IMR-90 (cell line): ENCODE measurements around the gene SPINK4. TPM values are rescaled to one million over a fixed set of nuclear protein-coding genes. Genes with fewer than 3 reads are reported as not detected.

ENCODE experiments used
- ATAC-seq: fragments of 200-7000 bp; cut with Tn5 transposase; 2 replicates; pipeline ENCODE4 v1.9.1; 2020; ENCODE audit warnings: low read depth, mild to moderate bottlenecking, moderate library complexity
- BruUV-seq: library from RNA; stranded (reverse); fragments of 400-500 nt; replicated peaks from 2 replicates; lab custom pipeline; 2021; lab: Mats Ljungman, UMichigan
- CTCF ChIA-PET: fragments of 300-600 bp; formaldehyde crosslinking; extraction: SDS; loops from one replicate; lab custom pipeline; 2021; ENCODE audit warnings: antibody characterized with exemption; lab: Yijun Ruan, JAX
- POLR2A ChIA-PET: fragments of 300-600 bp; sonication (Branson Sonifier 250); formaldehyde crosslinking; loops from one replicate; lab custom pipeline; 2022; ENCODE audit warnings: antibody characterized with exemption; ENCODE audit not compliant: unreplicated experiment; lab: Charles Lee
- DNase-seq: peaks from one replicate; pipeline ENCODE4 v3.0.0; 2013
- H2AFZ ChIP-seq: replicated peaks from 2 replicates; pipeline ENCODE3; 2013; ENCODE audit warnings: low read length, mild to moderate bottlenecking; ENCODE audit not compliant: poor library complexity
- H2AK5ac ChIP-seq: 2 replicates; pipeline ENCODE4 v1.6.1; 2013; ENCODE audit warnings: low read depth, low read length, inconsistent platforms
- H2AK9ac ChIP-seq: replicated peaks from 2 replicates; pipeline ENCODE3; 2013; ENCODE audit warnings: mild to moderate bottlenecking, low read depth, low read length, moderate library complexity; ENCODE audit not compliant: poor library complexity
- H2BK120ac ChIP-seq: 2 replicates; pipeline ENCODE4 v1.6.1; 2013; ENCODE audit warnings: low read depth, low read length, inconsistent platforms
- H2BK15ac ChIP-seq: 3 replicates; pipeline ENCODE4 v1.6.1; 2013; ENCODE audit warnings: low read depth, low read length, inconsistent platforms
- H2BK20ac ChIP-seq: 2 replicates; pipeline ENCODE4 v1.6.1; 2013; ENCODE audit warnings: low read depth, mild to moderate bottlenecking, inconsistent platforms, low read length, moderate library complexity
- H2BK5ac ChIP-seq: 2 replicates; pipeline ENCODE4 v1.6.1; 2013; ENCODE audit warnings: mild to moderate bottlenecking, low read depth, low read length, inconsistent platforms; ENCODE audit not compliant: poor library complexity, severe bottlenecking
- H3K14ac ChIP-seq: replicated peaks from 2 replicates; pipeline ENCODE4 v1.6.1; 2013; ENCODE audit warnings: low read depth, low read length, inconsistent platforms
- H3K18ac ChIP-seq: 2 replicates; pipeline ENCODE4 v1.6.1; 2013; ENCODE audit warnings: low read depth, low read length, control low read depth
- H3K23ac ChIP-seq: 2 replicates; pipeline ENCODE4 v1.6.1; 2013; ENCODE audit warnings: low read depth, low read length, inconsistent platforms
- H3K27ac ChIP-seq: 2 replicates; pipeline ENCODE4 v1.5.1; 2013; ENCODE audit warnings: mild to moderate bottlenecking, control low read depth, low read length; ENCODE audit not compliant: insufficient read depth
- H3K27me3 ChIP-seq: 2 replicates; pipeline ENCODE4 v1.6.1; 2013; ENCODE audit warnings: low read length; ENCODE audit not compliant: control insufficient read depth, insufficient read depth
- H3K36me3 ChIP-seq: 2 replicates; pipeline ENCODE4 v1.6.1; 2013; ENCODE audit warnings: low read length, mixed read lengths; ENCODE audit not compliant: control insufficient read depth, insufficient read depth
- H3K4ac ChIP-seq: 2 replicates; pipeline ENCODE4 v1.6.1; 2013; ENCODE audit warnings: low read depth, low read length, inconsistent platforms
- H3K4me1 ChIP-seq: 2 replicates; pipeline ENCODE4 v1.6.1; 2013; ENCODE audit warnings: low read length, mixed read lengths; ENCODE audit not compliant: control insufficient read depth, insufficient read depth
- H3K4me2 ChIP-seq: 2 replicates; pipeline ENCODE4 v1.6.1; 2013; ENCODE audit warnings: low read depth, mild to moderate bottlenecking, control low read depth, low read length, moderate library complexity
- H3K4me3 ChIP-seq: 2 replicates; pipeline ENCODE4 v1.5.1; 2013; ENCODE audit warnings: low read depth, mild to moderate bottlenecking, control low read depth, low read length, moderate library complexity; ENCODE audit not compliant: insufficient read depth
- H3K56ac ChIP-seq: 2 replicates; pipeline ENCODE4 v1.6.1; 2013; ENCODE audit warnings: low read length, inconsistent platforms; ENCODE audit not compliant: insufficient read depth; ENCODE audit errors: extremely low read depth
- H3K79me1 ChIP-seq, 2 experiments: 2 replicates each; pipeline ENCODE4 v1.6.1; 2013; ENCODE audit warnings: low read length in 2 of 2, inconsistent platforms in 1 of 2, low read depth in 1 of 2
- H3K9ac ChIP-seq: 2 replicates; pipeline ENCODE4 v1.6.1; 2013; ENCODE audit warnings: low read depth, low read length, control low read depth
- H3K9me1 ChIP-seq: 2 replicates; pipeline ENCODE4 v1.6.1; 2013; ENCODE audit warnings: low read length, inconsistent platforms; ENCODE audit not compliant: insufficient read depth
- H3K9me3 ChIP-seq: 2 replicates; pipeline ENCODE4 v1.6.1; 2013; ENCODE audit warnings: low read length; ENCODE audit not compliant: control insufficient read depth, insufficient read depth
- H4K20me1 ChIP-seq: 2 replicates; pipeline ENCODE4 v1.6.1; 2013; ENCODE audit warnings: low read length, inconsistent platforms; ENCODE audit not compliant: insufficient read depth
- H4K5ac ChIP-seq: 2 replicates; pipeline ENCODE4 v1.6.1; 2013; ENCODE audit warnings: mild to moderate bottlenecking, low read depth, low read length, control low read depth
- H4K8ac ChIP-seq, 2 experiments: 2 replicates each; pipeline ENCODE4 v1.6.1; 2013; ENCODE audit warnings: low read depth in 2 of 2, low read length in 2 of 2, control low read depth in 1 of 2, inconsistent platforms in 1 of 2
- H4K91ac ChIP-seq: 2 replicates; pipeline ENCODE4 v1.6.1; 2013; ENCODE audit warnings: low read depth, low read length, inconsistent platforms; ENCODE audit not compliant: insufficient read depth
- BHLHE40 ChIP-seq: fragments of 150-350 bp; IDR thresholded peaks from 2 replicates; pipeline ENCODE4 v1.6.1; 2016; ENCODE audit warnings: mild to moderate bottlenecking, low read depth, low read length
- CEBPB ChIP-seq: IDR thresholded peaks from 2 replicates; pipeline ENCODE4 v1.6.1; 2012; ENCODE audit warnings: low read depth, low read length, improper control_type of control experiment
- CHD1 ChIP-seq: IDR thresholded peaks from 2 replicates; pipeline ENCODE4 v1.6.1; 2012; ENCODE audit warnings: low read depth, low read length, improper control_type of control experiment
- CTCF ChIP-seq: conservative IDR thresholded peaks from 2 replicates; pipeline ENCODE4 v1.5.1; 2012; ENCODE audit warnings: mild to moderate bottlenecking, low read depth, low read length, improper control_type of control experiment
- ELK1 ChIP-seq: fragments of 150-350 bp; IDR thresholded peaks from 2 replicates; pipeline ENCODE4 v1.6.1; 2016; ENCODE audit warnings: low read depth, mild to moderate bottlenecking, low read length, moderate library complexity, borderline replicate concordance
- FOS ChIP-seq: fragments of 150-350 bp; IDR thresholded peaks from 2 replicates; pipeline ENCODE4 v1.6.1; 2016; ENCODE audit warnings: low read depth, low read length
- MAFK ChIP-seq: IDR thresholded peaks from 2 replicates; pipeline ENCODE4 v1.6.1; 2012; ENCODE audit warnings: low read depth, low read length, improper control_type of control experiment
- MAZ ChIP-seq: IDR thresholded peaks from 2 replicates; pipeline ENCODE4 v1.6.1; 2012; ENCODE audit warnings: low read depth, mild to moderate bottlenecking, low read length, improper control_type of control experiment, moderate library complexity, borderline replicate concordance
- MXI1 ChIP-seq: IDR thresholded peaks from 2 replicates; pipeline ENCODE4 v1.6.1; 2012; ENCODE audit warnings: low read depth, mild to moderate bottlenecking, low read length, moderate library complexity, borderline replicate concordance
- NFE2L2 ChIP-seq: fragments of 150-350 bp; IDR thresholded peaks from 2 replicates; pipeline ENCODE4 v1.6.1; 2016; ENCODE audit warnings: low read depth, mild to moderate bottlenecking, low read length
- POLR2A ChIP-seq: IDR thresholded peaks from 2 replicates; pipeline ENCODE4 v1.6.1; 2012; ENCODE audit warnings: mild to moderate bottlenecking, low read depth, low read length
- RAD21 ChIP-seq: IDR thresholded peaks from 2 replicates; pipeline ENCODE4 v1.6.1; 2012; ENCODE audit warnings: low read length, improper control_type of control experiment
- RCOR1 ChIP-seq: IDR thresholded peaks from 2 replicates; pipeline ENCODE4 v1.6.1; 2012; ENCODE audit warnings: mild to moderate bottlenecking, low read length, improper control_type of control experiment; ENCODE audit not compliant: insufficient replicate concordance
- RFX5 ChIP-seq: IDR thresholded peaks from 2 replicates; pipeline ENCODE4 v1.8.0; 2012; ENCODE audit warnings: low read depth, mild to moderate bottlenecking, low read length, moderate library complexity
- SMC3 ChIP-seq: fragments of 150-350 bp; IDR thresholded peaks from 2 replicates; pipeline ENCODE4 v1.6.1; 2016; ENCODE audit warnings: low read depth, mild to moderate bottlenecking, antibody characterized with exemption, low read length, moderate library complexity
- USF2 ChIP-seq: fragments of 150-350 bp; IDR thresholded peaks from 2 replicates; pipeline ENCODE4 v1.6.1; 2017; ENCODE audit warnings: mild to moderate bottlenecking, antibody characterized with exemption, low read length, low read depth
- WGBS, 2 experiments: methylation state at CpG; one replicate each; pipeline versions ENCODE4 v1.1.5 to v1.1.7; 2013; ENCODE audit warnings: missing lambda C conversion rate in 2 of 2; ENCODE audit not compliant: insufficient read length in 1 of 2; ENCODE audit errors: extremely low coverage in 2 of 2; 5-methylcytosine and 5-hydroxymethylcytosine counted together
- dilution Hi-C: fragments of 300-500 bp; cut with HindIII; formaldehyde crosslinking; loops from one replicate; pipeline ENCODE4 v1.14.3; 2018; ENCODE audit warnings: low sequenced_read_pairs; ENCODE audit not compliant: unreplicated experiment
- in situ Hi-C: fragments of 300-500 bp; cut with MboI; formaldehyde crosslinking; loops from 3 replicates; pipeline ENCODE4 v1.14.3; 2019; ENCODE audit warnings: low sequenced_read_pairs, inconsistent platforms, mixed read lengths
- intact Hi-C: fragments of 100-400 bp; cut with micrococcal nuclease; formaldehyde crosslinking; loops from 2 replicates; pipeline ENCODE4 v1.10.0; 2022
- polyA plus RNA-seq, 3 experiments: library from polyadenylated mRNA; depleted of rRNA; stranded (reverse); fragments of >200 nt; gene quantifications; 2 replicates each; pipeline ENCODE4 v1.2.3, GENCODE V29; 2012; ENCODE audit warnings: low replicate concordance in 1 of 3
- total RNA-seq: library from RNA; depleted of rRNA; stranded (reverse); fragments of >200 nt; gene quantifications from 2 replicates; pipeline ENCODE4 v1.2.3, GENCODE V29; 2012

SPINK4 gene
- total and polyA plus RNA-seq, 2 of the 4 experiments (the other 2 are of a cell fraction) = not detected

- Histone ChIP-seq H3K14ac (no peak overlapping the region), H4K8ac (no peak overlapping the region), H3K9ac (no peak overlapping the region), H3K27ac (no peak overlapping the region), H4K5ac (no peak overlapping the region), H2AFZ (no peak overlapping the region), H2AK9ac (no peak overlapping the region), H3K79me1 (no peaks in the 10 kb centered on the region), H3K4me3 (no peak overlapping the region), H2BK20ac (no peak overlapping the region), H2BK5ac (no peak overlapping the region), H2BK15ac (no peak overlapping the region), H2AK5ac (no peak overlapping the region), H2BK120ac (no peak overlapping the region), H3K18ac (no peak overlapping the region), H3K36me3 (no peaks in the 10 kb centered on the region), H3K56ac (no peak overlapping the region), H3K4me2 (no peak overlapping the region), H4K20me1 (no peaks in the 10 kb centered on the region), H3K23ac (no peak overlapping the region), H3K4ac (no peak overlapping the region), H3K4me1 (peaks cover 12% of the 10 kb centered on the region), H3K9me1 (peaks cover 3% of the 10 kb centered on the region), H3K27me3 (no peaks in the 10 kb centered on the region), H4K91ac (no peak overlapping the region), H3K9me3 (no peaks in the 10 kb centered on the region)
- intact Hi-C loops (no loop called here), dilution Hi-C loops (no loop called here), in situ Hi-C loops (loop anchor here (5.0 kb wide), 1 partner anchor 146 kb away; no protein-coding TSS in a partner anchor)
- TF ChIP-seq SMC3 (no peak), CTCF (no peak), FOS (no peak), MAZ (no peak), USF2 (no peak), RFX5 (no peak), ELK1 (no peak), RAD21 (no peak), POLR2A (no peak), MAFK (no peak), NFE2L2 (no peak), CHD1 (no peak), RCOR1 (no peak), MXI1 (no peak), CEBPB (no peak), BHLHE40 (no peak)
- POLR2A ChIA-PET = no interaction called here
- WGBS, 2 experiments = 68% methylated on average over 3 of the region's 4 CpGs; no CpG with 5 or more reads in 1 of the 2 experiments
- BruUV-seq = no TSS peak
- CTCF ChIA-PET = no interaction called here
- ATAC-seq = no peak
- no peak for DNase-seq
Observed at GRCh38 chr9:33228606-33229005, 11.4 kb upstream of the SPINK4 start.
